Activated naive CD4-positive, alpha-beta T cell treated with anti-CD3 and anti-CD28 coated beads, Interleukin-2, amount 50 U/mL, for 16 hours (primary cell): ENCODE results near the gene IGSF8.

Experiments used
- DNase-seq: peaks from one replicate; pipeline ENCODE4 v3.0.0-alpha.2; 2020

Gene IGSF8

DNA sequence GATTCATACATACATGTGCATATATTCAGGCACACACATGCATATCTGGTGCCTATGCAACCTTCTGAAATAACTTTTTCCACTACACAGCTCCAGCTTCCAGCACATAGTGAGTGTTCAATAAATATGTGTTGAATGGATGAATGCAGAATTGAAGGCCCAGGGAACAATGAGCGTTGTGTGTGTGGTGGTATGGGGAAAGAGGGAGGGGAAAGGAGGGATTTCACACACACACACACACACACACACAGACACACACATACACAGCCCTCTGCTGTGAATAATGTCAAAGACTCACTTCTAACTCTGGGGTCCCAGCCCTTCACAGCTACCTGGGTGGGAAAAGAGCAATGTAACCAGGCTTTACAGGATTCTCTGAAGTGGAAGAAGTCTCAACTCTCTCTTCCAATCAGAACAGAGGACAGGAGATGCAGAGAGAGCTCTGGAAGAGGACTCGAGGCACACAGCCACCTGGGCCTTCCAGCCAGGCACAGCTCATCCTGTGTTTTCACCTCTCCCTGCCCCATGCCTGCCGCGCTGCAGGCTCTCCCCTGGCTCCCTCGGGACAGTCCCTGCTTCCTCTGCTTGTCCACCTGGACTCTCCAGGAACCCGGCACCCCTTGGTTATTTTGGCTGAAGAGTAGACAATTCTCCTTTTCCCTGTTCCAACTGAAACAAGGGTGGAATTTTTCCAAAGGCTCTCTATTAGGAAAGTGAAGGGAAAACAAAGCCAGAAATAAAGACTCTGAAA, 5.4 kb upstream of the IGSF8 start:
- DNase-seq, result no peak

DNA sequence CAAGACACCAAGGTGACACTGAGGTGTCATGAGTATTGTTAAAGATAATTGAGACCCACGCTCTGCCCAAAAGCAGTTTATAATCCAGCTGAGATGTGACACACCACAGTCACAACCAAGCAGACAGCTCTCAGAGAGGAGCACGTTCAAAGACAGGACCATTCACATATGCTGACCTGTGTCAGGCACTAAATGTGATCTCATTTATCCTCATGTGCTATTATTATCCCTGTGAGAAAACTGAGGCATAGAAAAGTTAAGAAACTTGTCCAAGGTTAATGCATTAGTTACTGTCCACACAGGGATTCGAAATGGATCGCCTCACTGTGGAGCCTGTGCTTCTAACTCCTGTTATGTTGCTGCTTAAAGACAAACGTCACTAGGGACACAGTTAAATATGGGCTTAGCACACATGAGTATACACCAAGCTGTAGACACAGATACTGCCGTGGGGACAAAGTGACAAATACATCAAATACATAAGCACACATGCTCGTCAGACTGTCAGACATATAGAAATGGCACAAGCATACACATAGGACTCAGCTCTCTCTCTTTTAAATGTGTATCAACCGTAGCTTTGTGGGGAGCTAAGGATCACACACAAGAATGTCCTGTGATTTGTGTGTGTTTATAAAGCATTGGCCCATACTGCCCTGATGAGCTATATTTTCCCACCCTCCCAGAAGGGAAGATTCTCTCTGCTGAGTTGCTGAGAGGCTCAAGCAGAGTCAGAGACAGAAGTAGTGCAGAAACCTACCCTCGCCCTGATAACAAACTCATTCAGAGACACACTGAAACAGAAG, 3.5 kb upstream of the IGSF8 start:
- no peak for DNase-seq

DNA sequence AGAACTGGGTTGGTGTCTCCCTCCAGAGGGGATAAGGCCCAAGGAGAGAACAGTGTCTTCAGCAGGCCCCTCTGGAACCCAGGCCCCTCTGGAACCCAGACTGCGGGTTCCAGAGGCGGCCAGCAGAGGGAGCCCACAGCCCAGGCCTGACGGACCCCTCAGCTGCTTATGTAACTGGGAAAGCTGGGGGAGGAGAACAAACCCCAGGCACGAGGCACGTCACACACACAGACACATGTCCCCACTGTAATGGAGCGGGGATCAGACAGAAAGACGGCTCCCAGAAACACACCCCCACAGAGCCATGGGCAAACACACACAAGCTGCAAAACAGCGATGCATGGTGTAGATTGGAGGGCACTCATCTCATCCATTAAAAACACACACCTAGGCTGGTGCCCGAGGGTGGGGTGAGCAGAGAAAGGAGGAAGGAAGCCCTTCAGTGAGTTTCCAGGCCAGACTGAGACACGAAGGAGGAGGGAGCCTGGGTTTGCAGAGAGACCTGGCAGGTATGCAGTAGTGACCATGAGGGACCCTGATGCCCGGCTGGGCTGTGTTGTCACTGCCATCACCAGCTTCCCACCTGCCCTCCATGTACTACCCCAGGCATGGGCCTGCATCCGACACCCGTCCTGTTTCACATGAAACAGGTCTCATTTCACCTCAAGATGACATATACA, 2.8 kb upstream of the IGSF8 start:
- DNase-seq, result peak; percentile 79

DNA sequence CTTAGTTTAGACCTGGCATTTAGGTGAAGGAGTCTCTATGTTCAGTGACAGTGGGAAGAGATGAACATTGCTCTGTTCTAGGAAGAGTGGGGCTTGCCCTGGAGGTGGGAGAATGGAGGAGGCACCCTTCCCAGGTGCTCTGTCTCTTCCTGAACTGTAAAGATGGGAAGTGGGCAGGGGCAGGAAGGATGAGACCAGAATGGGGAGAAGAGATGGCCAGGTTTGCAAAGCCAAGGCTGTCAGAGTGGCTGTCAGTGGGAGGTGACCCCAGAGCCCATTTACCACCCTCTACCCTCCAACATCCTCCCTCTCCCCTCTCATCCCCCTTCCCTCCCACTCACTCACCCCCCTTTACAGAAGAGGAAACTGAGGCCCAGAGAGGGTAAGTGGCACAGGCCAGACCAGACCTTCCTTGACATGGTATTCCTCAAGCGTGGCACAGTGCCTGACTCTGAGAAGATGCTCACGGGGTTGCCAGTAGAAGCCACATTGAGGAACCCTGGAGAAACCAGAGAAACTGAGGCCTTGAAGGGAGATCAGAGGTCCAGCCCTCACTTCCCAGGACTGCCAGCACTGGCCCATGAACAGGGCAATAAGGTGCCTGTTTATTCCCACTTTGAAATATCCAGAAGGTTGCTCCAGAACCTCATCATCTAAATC, 1.4 kb upstream of the IGSF8 start:
- DNase-seq, result no peak

DNA sequence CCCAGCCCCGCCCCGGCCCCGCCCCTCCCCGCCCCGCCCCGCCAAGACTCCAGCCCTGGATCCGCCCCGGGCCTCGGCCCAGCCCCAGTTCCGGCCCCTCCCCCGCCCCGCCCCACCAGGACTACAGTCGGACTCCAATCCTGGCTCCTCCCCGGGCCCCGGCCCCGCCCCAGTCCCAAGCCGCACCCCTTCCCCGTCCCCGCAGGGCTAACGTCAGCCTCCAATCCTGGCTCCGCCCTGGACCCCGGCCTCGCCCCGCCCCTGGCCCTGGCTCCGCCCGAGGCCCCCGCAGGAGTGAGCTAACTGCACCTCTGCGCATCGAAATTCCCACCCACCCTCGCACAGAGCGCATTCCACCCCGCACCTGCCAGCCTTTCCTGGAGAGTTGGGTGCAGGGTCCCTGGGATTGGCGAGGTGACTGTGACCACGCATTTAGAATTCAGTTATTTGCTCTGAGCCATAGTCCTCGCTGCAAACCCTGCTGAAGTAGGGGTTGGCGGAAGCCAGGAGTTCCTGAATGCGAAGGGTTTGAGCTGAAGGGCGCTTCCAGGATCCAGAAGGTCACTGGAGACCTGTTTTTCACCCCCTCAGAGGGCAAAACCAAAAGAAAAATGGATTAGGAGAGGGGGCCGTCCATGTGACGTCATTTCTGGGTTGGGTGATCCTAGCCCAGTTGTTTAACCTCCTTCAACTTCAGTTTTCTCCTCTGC, 588 bp upstream of the IGSF8 start:
- DNase-seq, result peak; percentile 98

DNA sequence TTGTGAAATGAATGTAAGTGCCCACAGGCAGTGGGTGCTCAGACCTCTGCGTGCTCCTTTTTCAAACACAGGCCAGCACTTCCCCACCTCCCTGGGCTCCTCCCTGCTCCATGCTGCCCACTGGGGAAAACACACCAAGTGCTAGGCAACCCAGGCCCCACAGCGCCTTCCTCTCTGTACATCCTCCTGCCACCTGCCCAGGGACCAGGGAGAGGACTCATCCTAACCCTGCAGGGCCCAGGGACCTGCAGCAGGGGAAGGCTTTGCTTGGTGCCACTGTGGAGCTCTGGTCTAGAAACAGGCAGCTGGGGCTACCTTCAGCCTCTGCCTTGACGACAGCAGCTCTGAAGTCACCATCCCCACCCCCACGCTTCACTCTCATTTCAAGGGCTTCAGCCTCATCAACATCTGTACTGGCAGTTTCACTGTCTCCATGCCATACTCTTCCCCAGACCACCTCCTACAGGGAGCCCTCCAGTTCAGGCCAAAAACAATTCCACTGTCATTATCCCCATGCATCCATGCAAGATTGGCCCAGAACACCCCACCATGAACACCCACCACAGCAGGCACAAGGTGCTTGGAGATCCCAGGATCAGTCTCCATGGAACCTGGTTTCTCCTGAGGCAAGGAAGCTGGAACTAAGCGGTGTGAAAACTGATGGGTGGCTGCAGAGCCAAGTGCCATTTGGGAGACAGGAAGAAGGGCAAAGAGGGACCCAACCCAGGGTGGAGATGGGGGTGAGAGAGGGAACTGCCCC, 1.1 kb downstream of the IGSF8 start:
- peak; percentile 40 for DNase-seq

DNA sequence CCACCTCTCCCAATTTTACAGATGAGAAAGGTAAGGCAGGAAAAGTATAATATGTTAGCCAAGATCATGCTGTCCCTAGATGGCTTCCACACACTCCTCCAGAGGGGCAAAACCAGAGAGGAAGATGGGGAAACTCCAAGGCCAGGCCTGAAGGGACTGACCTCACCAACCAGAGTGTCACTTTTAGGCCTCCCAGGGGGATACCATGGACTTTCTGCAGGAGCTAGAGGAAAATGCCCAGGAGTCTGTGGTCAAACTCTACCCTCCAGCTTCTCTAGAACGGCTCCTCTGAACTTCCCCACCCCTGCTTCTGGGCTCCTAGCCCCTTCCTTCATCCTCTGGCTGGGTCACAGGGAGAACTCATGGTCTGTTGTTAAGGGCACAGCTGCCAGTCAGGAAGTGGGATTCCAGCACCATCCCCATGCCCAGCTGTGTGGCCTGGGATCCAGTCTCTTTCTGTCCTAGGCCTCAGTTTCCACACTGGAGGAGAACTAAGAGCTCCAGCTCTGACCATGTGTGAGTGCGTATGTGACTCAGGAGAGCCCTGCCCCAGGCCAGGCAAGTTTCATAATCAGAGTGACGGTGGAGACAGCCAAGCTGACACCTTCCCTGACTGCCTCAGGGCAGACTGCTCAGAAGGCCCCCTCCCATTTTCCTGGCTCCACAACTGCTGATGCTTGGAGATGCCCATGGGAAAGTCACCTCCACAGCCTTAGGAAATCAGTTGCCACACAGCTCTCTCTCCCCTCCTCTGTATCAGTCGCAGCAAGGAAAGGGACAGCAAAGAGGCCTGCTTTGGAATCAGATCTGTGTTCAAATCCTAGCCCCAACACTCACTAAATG, 1.9 kb downstream of the IGSF8 start:
- DNase-seq, result no peak

DNA sequence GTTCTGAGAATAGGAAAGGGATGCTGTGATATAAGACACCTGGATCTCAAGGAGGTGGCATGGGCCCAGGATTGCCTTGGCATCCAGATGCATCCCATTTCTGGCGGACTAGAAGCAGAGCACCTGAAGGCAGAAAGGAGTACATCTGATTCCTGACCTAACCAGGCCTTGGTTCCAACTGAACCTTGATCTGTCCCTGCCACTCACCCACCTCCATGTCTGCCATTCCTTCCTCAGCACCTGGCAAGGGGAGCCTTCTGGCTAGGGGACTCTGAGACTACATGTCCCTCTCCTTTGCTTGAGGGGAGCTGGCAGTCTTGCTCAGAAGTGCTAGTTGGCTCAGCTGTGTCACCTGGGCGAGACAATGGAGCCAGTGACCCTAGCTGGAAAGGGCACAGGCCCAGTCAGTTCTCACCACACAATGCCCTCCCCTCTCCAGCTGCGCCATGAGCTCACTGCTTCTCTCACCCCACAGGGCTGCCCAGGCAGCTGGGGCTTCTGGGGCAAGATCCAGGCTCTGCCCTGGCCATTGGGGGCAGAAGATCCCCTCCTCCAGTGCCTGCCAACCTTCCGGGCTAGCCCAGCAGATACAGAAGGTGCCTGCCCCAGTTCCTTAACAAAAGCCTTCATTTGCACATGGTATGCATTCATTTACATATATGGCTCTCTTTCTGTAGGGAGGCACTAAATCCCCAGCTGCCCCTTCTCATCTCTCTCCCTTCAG, 2.9 kb downstream of the IGSF8 start:
- no peak for DNase-seq

DNA sequence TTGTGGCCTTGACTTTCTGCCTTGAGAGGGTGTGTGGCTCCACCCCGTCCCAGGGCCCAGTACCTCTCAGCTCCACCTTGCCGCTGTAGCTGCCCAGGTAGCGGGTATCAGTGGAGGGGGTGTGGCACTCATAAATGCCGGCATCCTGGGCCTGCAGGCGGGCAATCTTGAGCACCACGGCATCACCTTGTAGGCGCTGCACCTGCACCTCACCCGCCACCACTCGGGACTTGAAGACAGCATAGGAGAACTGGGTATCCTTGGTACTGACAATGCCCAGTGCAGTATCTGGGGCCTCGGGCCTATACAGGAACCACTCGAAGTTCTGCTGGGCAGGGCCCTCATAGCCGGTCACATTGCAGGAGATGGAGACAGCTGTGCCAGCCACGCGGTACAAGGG, 3.6 kb downstream of the IGSF8 start:
- DNase-seq, result no peak

DNA sequence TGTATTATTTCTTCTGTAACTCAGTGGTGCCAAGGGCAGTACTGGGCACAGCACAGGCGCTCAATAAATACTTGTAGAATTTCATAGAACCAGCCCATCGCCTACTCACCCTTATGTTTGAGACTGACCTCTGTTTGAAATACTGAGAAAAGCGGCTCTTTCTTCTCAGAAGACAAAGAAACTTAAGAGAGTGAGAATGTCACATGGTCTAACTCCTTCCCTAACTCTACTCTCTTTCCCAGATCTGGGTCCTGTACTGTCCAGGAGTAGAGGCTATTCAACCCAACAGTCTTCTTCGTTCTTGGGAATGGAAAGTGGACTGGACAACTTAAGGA, 4.2 kb downstream of the IGSF8 start:
- DNase-seq, result no peak

DNA sequence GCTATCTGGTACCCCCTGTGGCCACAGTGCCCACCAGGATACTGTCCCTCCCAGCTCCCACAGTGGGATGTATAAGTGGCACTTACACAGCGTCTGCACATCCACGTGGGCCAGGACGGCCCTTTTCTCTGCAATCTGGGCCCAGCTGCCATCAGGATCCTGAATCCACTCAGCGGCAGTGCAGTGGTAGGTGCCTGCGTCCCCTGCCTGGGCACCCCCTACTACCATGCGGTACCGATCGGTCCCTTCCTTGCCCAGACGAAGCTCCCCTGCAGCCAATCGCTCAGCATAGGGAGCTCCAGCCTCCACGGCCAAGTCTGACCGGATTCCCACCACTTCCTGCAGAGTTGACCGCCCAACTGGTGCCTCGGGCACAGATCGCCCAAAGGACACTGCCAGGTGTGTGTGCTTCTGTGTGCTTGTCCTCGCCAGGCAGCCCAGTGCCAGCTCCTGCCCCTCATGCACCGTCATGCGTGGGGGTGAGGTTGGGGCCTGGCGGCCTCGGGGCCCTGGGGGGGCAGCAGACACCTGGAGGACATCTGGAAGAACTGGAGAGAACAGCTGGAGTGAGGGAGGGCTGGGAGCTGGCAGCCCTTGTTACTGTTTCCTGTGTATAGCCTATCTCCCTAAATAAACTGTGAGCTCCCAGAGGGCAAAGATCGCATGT, 4.7 kb downstream of the IGSF8 start:
- no peak for DNase-seq

DNA sequence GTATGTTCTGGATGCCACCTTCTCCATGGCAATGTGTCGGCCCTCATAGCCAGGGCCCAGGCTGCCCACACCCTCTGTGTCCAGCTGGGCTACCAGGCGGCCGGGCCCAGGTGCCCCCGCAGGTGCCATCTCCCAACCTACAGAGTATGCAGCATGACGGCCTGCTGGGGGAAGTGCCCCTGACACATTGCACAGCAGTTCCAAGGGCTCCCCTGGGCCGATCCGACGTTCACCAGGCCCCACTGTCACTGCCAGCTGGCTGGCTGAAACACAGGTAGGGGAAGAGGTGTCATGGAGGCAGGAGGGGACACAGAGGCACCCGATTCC, 5.4 kb downstream of the IGSF8 start:
- no peak for DNase-seq

DNA sequence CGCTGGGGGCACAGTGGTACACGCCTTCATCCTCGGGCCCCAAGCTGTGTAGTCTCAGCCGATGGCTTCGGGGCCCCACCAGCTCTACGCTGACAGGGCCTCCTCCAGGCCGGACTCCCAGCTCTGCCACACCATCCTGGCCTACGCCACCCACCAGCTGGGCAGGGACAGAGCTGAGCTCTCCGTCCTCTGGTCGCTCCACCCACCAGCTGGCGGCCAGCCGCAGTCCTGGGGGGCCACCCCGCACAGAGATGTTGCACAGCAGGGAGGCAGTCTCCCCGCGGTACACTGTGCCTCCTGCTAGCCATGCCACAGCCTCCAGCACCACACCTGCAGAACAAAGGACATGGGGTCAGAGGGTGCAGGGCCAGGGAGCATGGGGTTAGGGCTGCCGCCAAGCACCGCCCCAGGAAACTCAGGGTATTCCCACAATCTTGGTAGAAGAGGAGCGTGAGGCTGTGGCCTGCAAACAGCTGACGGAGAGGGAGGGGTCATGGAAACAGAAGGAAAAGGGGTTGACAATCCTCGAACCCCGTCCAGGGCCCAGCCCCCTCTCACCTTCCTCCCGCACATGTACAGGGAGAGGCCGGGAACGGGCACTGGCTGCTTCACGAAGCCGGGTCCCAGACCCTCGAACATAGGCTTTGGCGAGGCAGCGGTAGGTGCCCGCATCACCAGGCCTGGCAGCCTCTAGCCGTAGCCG, 5.9 kb downstream of the IGSF8 start:
- no peak for DNase-seq

DNA sequence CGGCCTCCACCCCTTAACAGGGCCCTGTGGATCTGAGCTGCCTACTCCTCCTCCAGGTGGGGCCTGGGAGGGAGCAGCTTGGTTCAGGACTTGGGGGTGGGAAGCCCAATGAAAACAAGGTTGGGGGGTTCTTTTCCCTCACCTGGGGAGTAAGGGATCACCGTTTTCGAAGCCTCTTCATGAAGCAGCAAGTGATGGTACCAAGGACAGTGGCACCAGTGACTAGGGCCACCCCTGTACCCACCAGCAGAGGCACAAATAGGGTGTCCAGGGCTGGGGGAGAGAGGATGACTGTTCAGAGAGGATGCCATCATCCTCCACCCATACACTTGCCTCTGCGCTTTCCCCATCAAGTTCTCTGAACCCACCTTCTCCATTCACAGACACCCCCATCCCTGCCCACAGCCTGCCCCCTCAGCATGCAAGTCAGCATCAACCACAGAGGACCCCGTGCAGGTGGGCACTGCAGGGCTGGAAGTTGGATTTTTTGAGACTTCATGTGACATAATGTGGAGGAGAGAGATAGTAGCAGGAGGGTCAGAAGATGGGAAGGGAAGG, 6.7 kb downstream of the IGSF8 start:
- DNase-seq, result no peak

DNA sequence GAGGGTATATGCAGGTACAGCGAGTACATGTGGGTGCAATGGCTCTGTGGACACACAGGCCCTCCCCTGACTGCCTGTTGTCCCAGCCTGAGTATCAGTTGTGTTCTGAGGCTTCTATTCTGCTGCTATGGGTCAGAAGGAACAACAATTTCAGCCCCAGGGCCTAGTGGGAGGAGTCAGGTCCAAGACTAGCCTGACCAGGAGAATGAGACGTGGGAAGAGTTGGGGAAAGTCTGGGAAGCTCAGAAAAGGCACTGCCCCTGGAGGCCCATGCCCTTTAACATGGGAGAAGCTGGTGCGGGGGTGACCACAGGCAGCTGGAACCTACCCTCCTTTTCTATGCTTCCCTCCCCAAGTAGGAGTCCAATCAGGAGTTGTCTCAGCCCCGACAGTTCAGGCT, 7.7 kb downstream of the IGSF8 start:
- DNase-seq, result no peak

DNA sequence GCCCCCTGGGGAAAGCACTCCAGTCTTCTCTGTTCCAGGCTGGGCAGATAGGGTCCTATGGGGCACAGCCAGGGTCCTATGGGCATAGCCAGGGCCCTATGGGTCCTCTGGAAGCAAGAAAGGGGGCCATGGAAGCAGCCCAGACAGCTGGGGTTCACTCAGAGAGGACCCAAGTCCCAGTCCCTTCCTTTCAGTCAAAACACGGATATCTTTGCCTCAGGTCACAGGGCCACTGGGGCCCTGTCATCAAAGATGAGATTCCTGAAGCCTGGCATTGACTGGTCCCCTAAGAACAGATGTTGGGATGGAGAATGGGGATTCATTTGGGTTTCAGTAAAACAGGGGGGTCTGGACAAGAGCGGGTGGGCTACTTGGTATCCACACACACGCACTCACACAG, 8.5 kb downstream of the IGSF8 start:
- DNase-seq, result no peak

DNA sequence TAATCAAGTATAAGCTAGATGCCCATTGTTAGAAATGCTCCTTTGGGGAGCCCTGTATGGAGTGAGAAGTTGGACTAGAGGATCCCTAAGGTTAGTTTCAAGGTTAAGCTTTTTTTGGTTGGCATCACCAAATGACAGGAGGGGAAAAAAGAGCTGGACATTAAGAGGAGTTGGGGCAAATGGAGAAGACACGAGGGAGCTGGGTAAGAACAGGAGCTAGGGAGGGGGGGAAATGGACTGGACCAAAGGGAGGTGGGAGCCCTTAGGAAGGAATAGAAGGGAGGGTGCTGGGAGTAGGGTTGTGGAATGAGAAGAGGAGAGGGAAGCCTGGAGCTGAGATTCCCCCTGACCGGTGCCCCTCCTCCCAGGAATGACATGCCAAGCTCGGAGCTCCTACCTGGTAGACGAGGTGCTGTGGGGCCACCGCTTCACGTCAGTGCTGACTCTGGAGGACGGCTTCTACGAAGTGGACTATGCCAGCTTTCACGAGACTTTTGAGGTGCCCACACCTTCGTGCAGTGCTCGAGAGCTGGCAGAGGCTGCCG, 11.2 kb downstream of the IGSF8 start:
- no peak for DNase-seq

DNA sequence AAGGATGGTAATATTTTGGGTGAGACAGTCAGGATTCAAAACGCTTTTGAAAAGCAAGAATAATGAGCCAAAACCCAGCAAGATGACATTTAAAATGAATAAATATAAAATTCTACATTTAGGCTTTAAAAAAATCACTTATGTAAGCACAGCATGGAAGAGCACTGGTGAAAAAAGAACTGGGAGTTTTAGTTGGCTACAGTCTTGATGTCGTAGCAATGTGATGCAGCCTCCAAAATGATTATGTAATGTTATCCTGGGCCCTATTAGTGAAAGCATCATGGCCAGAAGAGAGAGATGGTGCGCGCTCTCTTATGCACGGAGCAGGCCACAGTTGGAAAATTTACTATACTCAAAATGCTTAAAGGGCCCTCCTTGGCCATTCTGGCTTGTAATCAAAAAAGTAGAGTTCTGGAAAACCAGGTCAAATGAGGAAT, 11.9 kb downstream of the IGSF8 start:
- no peak for DNase-seq
